ENCODE results near the gene ACTL8.

DNA sequence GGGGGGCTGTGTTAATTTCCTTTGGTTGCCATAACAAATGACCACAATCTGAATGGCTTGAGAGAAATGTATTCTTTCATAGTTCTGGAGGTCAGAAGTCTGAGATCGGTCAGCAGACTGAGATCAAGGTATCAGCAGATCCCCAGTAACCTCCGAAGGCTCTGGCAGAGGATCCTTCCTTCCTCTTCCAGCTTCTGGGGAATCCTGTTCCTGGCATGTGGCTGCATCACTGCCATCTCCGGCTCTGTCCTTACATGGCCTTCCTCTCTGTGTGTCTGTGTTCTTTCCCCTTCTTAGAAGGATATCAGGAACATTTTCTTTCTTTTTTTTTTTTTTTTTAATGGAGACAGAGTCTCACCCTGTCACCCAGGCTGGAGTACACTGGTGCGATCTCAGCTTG, 25.8 kb downstream of the ACTL8 start:
- TF ChIP-seq, protein P1, sequence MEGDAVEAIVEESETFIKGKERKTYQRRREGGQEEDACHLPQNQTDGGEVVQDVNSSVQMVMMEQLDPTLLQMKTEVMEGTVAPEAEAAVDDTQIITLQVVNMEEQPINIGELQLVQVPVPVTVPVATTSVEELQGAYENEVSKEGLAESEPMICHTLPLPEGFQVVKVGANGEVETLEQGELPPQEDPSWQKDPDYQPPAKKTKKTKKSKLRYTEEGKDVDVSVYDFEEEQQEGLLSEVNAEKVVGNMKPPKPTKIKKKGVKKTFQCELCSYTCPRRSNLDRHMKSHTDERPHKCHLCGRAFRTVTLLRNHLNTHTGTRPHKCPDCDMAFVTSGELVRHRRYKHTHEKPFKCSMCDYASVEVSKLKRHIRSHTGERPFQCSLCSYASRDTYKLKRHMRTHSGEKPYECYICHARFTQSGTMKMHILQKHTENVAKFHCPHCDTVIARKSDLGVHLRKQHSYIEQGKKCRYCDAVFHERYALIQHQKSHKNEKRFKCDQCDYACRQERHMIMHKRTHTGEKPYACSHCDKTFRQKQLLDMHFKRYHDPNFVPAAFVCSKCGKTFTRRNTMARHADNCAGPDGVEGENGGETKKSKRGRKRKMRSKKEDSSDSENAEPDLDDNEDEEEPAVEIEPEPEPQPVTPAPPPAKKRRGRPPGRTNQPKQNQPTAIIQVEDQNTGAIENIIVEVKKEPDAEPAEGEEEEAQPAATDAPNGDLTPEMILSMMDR (optimal IDR thresholded peaks at IDR 0.05 in 1 of 3, IDR thresholded peaks at IDR 0.05 in 1 of 3, conservative IDR thresholded peaks at IDR 0.05 in 1 of 3; ENCODE audit: extremely low read depth in 1 of 3, insufficient read depth in 2 of 3, low read length in 3 of 3), result no peak
- no peak for TF ChIP-seq EZH2 (IDR thresholded peaks at IDR 0.05; ENCODE audit: low read length)

Measured in keratinocyte (primary cell).